ENCODE data around the gene IL17RB. TPM values are rescaled to one million over a fixed set of nuclear protein-coding genes. Genes with fewer than 3 reads are reported as not detected.

The IL17RB gene
- total RNA-seq, 2 donors from 2014 or later, result 6.2 to 8.4 TPM

DNA sequence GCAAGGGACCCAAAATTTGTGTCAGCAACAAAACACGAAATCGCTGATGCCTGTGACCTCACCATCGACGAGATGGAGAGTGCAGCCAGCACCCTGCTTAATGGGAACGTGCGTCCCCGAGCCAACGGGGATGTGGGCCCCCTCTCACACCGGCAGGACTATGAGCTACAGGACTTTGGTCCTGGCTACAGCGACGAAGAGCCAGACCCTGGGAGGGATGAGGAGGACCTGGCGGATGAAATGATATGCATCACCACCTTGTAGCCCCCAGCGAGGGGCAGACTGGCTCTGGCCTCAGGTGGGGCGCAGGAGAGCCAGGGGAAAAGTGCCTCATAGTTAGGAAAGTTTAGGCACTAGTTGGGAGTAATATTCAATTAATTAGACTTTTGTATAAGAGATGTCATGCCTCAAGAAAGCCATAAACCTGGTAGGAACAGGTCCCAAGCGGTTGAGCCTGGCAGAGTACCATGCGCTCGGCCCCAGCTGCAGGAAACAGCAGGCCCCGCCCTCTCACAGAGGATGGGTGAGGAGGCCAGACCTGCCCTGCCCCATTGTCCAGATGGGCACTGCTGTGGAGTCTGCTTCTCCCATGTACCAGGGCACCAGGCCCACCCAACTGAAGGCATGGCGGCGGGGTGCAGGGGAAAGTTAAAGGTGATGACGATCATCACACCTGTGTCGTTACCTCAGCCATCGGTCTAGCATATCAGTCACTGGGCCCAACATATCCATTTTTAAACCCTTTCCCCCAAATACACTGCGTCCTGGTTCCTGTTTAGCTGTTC lies 35.0 kb upstream of the IL17RB start:
- H3K27me3 Mint-ChIP-seq (ENCODE audit: insufficient read depth), result no peaks in the 10 kb centered on the region
- peak; percentile 36 for DNase-seq
- TF ChIP-seq, protein P1, sequence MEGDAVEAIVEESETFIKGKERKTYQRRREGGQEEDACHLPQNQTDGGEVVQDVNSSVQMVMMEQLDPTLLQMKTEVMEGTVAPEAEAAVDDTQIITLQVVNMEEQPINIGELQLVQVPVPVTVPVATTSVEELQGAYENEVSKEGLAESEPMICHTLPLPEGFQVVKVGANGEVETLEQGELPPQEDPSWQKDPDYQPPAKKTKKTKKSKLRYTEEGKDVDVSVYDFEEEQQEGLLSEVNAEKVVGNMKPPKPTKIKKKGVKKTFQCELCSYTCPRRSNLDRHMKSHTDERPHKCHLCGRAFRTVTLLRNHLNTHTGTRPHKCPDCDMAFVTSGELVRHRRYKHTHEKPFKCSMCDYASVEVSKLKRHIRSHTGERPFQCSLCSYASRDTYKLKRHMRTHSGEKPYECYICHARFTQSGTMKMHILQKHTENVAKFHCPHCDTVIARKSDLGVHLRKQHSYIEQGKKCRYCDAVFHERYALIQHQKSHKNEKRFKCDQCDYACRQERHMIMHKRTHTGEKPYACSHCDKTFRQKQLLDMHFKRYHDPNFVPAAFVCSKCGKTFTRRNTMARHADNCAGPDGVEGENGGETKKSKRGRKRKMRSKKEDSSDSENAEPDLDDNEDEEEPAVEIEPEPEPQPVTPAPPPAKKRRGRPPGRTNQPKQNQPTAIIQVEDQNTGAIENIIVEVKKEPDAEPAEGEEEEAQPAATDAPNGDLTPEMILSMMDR (conservative IDR thresholded peaks at IDR 0.05), result no peak
- no peak overlapping the region for H3K27ac Mint-ChIP-seq
- Histone ChIP-seq H3K27me3 (ENCODE audit: control insufficient read depth, insufficient read depth, low read length, poor library complexity, severe bottlenecking) (no peaks in the 10 kb centered on the region), H3K9ac (ENCODE audit: extremely low read depth, low read length, poor library complexity, severe bottlenecking) (no peak overlapping the region), H3K9me3 (ENCODE audit: control insufficient read depth, low read length) (no peaks in the 10 kb centered on the region), H3K27ac (ENCODE audit: low read depth, low read length) (no peak overlapping the region), H3K36me3 (ENCODE audit: control insufficient read depth, insufficient read depth, low read length) (no peaks in the 10 kb centered on the region), H3K4me3 (ENCODE audit: low read length) (no peak overlapping the region), H3K4me1 (ENCODE audit: control insufficient read depth, insufficient read depth, low read length) (no peaks in the 10 kb centered on the region)
- no peaks in the 10 kb centered on the region for H3K4me1 Mint-ChIP-seq
- H3K9me3 Mint-ChIP-seq, result no peaks in the 10 kb centered on the region
- H3K4me3 Mint-ChIP-seq, result no peak overlapping the region
- no peaks in the 10 kb centered on the region for H3K36me3 Mint-ChIP-seq (ENCODE audit: low read depth)
- 94 to 95% methylated on average over 15 to 24 of the region's 24 CpGs for WGBS, 2 experiments (ENCODE audit: insufficient coverage in 1 of 2, insufficient read length in 1 of 2)

DNA sequence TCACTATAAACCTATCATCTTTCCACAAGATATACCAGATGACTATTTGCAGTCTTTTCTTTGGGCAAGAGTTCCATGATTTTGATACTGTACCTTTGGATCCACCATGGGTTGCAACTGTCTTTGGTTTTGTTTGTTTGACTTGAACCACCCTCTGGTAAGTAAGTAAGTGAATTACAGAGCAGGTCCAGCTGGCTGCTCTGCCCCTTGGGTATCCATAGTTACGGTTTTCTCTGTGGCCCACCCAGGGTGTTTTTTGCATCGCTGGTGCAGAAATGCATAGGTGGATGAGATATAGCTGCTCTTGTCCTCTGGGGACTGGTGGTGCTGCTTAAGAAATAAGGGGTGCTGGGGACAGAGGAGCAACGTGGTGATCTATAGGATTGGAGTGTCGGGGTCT lies 33.9 kb upstream of the IL17RB start:
- Histone ChIP-seq H3K9me3 (ENCODE audit: control insufficient read depth, low read length) (no peaks in the 10 kb centered on the region), H3K4me1 (ENCODE audit: control insufficient read depth, insufficient read depth, low read length) (no peaks in the 10 kb centered on the region), H3K9ac (ENCODE audit: extremely low read depth, low read length, poor library complexity, severe bottlenecking) (no peak overlapping the region), H3K27me3 (ENCODE audit: control insufficient read depth, insufficient read depth, low read length, poor library complexity, severe bottlenecking) (no peaks in the 10 kb centered on the region), H3K27ac (ENCODE audit: low read depth, low read length) (no peak overlapping the region), H3K4me3 (ENCODE audit: low read length) (no peak overlapping the region), H3K36me3 (ENCODE audit: control insufficient read depth, insufficient read depth, low read length) (peaks cover 3% of the 10 kb centered on the region)
- no peaks in the 10 kb centered on the region for H3K4me1 Mint-ChIP-seq
- WGBS, 2 experiments (ENCODE audit: insufficient coverage in 1 of 2, insufficient read length in 1 of 2), result 80 to 86% methylated on average over 4 of the region's 4 CpGs
- no peaks in the 10 kb centered on the region for H3K36me3 Mint-ChIP-seq (ENCODE audit: low read depth)
- H3K4me3 Mint-ChIP-seq, result no peak overlapping the region
- no peaks in the 10 kb centered on the region for H3K27me3 Mint-ChIP-seq (ENCODE audit: insufficient read depth)
- no peak overlapping the region for H3K27ac Mint-ChIP-seq
- TF ChIP-seq, protein P1 (conservative IDR thresholded peaks at IDR 0.05), result peak; percentile 45
- DNase-seq, result peak; percentile 47
- no peaks in the 10 kb centered on the region for H3K9me3 Mint-ChIP-seq

DNA sequence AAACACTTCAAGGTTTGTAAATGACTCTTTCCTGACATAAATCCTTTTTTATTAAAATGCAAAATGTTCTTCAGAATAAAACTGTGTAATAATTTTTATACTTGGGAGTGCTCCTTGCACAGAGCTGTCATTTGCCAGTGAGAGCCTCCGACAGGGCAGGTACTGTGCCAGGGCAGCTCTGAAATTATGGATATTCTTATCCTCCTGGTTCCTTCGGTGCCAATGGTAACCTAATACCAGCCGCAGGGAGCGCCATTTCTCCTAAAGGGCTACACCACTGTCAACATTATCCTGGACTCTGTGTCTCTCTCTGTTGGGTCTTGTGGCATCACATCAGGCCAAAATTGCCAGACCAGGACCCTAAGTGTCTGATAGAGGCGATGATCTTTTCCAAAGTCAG lies 33.1 kb upstream of the IL17RB start:
- Mint-ChIP-seq H3K4me3 (no peak overlapping the region), H3K27me3 (ENCODE audit: insufficient read depth) (no peaks in the 10 kb centered on the region), H3K36me3 (ENCODE audit: low read depth) (peaks cover 6% of the 10 kb centered on the region), H3K9me3 (no peaks in the 10 kb centered on the region), H3K4me1 (no peaks in the 10 kb centered on the region), H3K27ac (no peak overlapping the region)
- H3K4me1 ChIP-seq (ENCODE audit: control insufficient read depth, insufficient read depth, low read length), result no peaks in the 10 kb centered on the region
- H3K27ac ChIP-seq (ENCODE audit: low read depth, low read length), result no peak overlapping the region
- no peaks in the 10 kb centered on the region for H3K27me3 ChIP-seq (ENCODE audit: control insufficient read depth, insufficient read depth, low read length, poor library complexity, severe bottlenecking)
- WGBS, 2 experiments (ENCODE audit: insufficient coverage in 1 of 2, insufficient read length in 1 of 2), result 94 to 95% methylated on average over 5 of the region's 5 CpGs
- no peaks in the 10 kb centered on the region for H3K9me3 ChIP-seq (ENCODE audit: control insufficient read depth, low read length)
- TF ChIP-seq, protein P1 (conservative IDR thresholded peaks at IDR 0.05), result no peak
- peaks cover 4% of the 10 kb centered on the region for H3K36me3 ChIP-seq (ENCODE audit: control insufficient read depth, insufficient read depth, low read length)
- no peak overlapping the region for H3K4me3 ChIP-seq (ENCODE audit: low read length)
- no peak overlapping the region for H3K9ac ChIP-seq (ENCODE audit: extremely low read depth, low read length, poor library complexity, severe bottlenecking)
- DNase-seq, result no peak
